Measurements from ENCODE around the gene COL7A1.

The COL7A1 gene

DNA sequence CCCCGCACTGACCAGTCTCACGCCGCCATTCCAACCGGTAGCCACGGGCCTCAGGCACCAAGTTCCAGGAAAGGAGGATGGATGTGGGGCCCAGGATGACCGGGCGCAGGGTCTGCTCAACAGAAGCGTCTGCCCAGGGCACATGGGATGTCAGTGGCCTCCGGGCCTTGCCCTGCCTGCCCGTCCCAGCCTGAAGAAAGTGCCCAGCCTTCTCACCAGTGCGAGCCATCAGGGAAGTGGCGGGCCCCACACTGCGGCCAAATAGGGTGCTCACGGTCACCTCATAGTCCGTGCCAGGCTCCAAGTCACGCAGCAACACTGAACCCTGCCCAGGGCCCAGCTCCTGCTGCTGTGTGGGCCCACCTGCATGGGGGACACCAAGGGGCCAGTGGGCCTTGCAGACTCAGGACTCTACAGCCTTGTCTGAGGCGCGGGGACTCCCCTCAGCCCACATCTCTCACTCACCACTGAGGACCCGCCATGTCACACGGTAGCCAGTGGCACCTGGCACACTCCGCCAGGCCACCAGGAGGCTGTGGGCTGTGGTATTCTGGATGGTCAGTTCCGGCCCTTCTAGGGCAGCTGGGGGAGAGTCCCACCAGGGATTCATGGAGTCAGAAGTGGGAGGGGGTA, 3.1 kb downstream of the COL7A1 start:
- DNase-seq: no peak

GRCh38 chr3:48591436-48591835, 3.7 kb downstream of the COL7A1 start:
- DNase-seq: no peak

GRCh38 chr3:48588230-48588629, 6.9 kb downstream of the COL7A1 start:
- no peak for DNase-seq

- DNase-seq: no peak
These were observed 7.4 kb downstream of the COL7A1 start for GRCh38 chr3:48587686-48588085.

DNA sequence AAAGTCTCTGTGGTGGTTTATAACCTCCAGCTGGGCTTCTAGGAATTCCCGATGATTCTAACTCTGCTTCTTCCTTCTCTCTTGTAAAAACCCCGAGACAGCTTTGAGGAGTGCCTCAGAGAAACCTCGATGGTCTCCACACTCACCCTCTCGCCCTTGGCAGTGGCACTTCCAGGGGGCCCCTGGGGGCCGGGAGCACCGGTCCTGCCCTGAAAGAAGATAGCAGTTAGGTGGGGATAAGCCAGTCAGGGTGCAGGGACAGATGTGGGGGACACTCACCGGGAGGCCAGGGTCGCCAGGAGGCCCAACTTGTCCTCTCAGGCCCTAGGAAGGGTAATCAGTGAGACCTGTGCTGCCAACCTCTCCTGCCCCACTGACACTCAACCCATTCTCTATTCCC, 9.7 kb downstream of the COL7A1 start:
- DNase-seq: no peak

- DNase-seq: no peak
These were observed 10.3 kb downstream of the COL7A1 start for GRCh38 chr3:48584836-48585235.

DNA sequence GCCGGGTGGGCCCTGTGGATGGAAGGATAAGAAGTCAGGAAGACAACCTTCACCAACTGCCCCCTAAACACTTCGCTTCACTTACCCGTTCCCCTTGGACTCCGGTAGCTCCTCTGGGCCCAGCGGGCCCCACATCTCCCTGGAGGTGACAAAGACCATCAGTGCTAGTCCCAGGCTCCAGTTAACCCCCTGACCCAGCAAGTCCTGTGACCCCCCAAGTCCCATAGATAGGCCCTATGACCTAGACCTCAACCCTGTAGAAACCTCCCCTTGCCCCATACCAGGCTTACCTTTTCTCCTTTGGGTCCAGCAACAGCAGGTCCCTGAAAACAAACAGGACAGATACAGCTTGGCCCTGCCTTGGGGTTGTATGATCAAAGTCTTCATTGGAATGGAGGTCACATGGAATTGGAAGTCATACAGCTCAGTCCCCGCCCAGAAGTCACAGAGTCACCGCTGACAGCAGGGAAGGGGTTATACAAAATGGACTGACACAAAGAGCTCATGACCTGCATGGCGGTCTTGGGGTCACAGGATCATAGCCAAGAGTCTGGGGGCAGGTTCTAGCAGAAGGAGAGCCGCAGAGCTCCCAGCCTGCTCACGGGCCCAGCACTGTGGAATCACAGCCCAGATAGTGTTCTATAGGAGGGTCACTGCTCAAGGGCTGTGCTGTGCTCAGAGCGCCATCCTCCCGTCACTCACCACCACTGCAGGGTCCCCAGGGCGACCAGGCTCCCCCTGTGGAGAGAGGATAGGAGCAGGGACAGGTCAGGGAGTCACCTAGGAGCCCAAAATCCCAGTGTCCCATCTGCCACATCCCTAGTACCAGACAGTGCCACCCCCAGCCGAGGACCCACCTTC, 13.3 kb downstream of the COL7A1 start:
- DNase-seq: no peak

GRCh38 chr3:48576647-48577046, 18.5 kb downstream of the COL7A1 start:
- DNase-seq: no peak

- DNase-seq: no peak
These were observed 19.8 kb downstream of the COL7A1 start for GRCh38 chr3:48575366-48575765.

DNA sequence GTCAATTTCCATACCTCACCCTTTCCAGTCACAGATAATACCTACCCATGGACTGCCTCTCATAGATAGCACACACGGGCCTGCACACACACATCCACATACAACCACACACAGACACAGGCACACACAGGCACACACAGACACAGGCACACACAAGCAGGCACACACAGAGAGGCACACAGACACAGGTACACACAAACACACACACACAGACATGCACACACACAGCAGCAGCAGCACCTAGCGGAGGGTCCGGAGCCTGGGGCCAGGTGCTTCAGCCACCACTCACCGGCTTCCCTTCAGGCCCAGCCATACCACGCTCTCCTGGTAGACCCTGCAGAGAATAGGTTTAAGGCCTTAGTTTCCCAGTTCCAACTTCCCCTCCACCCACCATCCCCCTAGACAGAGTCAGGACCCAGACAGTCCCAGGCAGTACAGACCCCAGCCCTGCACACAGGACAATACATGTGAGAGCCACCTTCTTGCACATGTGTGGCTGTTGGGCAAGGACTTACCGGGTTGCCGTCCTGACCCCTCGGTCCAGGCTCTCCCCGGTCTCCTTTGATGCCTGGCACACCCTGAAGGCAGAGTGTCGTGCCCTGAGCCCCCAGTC, 21.1 kb downstream of the COL7A1 start:
- no peak for DNase-seq

- DNase-seq: no peak
These were observed 22.6 kb downstream of the COL7A1 start for GRCh38 chr3:48572517-48572916.

DNA sequence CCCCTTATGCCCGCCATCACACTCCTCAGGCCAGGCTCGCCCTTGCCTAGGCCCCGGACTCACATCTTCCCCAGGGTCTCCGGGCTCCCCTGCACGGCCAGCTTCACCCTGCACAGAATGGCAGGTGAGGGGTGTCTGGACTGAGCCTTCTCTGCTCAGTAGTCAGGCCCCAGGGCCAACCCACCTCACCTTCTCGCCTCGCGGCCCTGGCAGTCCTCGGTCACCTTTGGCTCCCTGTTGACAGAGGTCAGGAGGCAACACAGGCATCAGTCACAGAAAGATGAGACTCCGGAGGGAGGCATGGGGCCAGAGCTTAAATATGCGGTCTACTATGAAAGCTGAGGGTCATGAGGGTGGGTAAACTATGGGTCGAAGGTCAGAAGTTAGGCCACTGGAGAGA, 23.2 kb downstream of the COL7A1 start:
- DNase-seq: no peak

DNA sequence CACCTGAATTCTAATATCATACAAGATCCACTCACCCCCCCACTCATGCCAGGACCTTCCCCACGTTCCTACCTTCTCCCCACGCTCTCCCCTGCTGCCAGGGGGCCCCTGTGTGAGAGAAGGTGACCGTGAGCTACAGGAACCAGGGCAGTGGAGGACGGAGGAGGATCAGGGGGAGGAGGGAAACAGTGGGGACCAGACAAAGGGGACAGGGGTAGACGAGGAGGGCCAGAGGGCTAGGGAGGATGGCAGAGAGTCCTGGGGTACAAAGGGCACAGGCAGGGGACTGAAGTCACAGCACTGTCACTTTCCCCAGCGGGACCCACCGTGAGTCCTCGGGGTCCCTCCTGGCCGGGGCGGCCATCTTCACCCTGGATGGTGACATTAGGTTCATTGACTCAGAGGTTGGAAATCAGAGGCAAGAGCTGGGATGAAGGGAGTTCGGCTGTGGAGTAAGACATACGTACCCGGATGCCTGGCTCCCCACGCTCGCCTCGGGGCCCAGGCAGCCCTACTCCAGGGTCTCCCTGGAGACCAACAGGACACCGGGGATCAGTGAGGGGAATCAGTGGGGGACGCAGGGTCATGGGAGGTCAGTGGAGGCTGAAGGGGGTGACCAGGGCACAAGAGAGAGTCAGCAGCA, 25.2 kb downstream of the COL7A1 start:
- no peak for DNase-seq

GRCh38 chr3:48569400-48569799, 25.7 kb downstream of the COL7A1 start:
- DNase-seq: no peak

DNA sequence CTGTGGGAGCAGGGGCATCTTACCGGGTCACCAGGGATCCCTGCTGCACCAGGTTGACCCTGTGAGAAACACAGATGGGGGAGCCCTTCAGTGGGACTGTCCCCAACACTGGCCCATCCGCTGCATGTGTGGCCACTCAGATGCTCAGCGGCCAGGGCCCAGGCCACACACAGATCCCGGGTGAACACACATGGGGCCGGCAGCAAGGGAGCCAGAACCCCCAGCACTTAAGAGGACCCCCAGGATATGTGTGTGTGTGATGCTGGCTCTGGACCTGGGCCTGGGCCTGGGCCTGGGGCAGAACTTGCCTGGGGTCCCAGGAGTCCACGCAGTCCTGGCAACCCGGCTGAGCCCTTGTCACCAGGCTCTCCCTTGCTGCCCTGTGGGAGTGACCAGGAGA, 26.7 kb downstream of the COL7A1 start:
- no peak for DNase-seq

DNA sequence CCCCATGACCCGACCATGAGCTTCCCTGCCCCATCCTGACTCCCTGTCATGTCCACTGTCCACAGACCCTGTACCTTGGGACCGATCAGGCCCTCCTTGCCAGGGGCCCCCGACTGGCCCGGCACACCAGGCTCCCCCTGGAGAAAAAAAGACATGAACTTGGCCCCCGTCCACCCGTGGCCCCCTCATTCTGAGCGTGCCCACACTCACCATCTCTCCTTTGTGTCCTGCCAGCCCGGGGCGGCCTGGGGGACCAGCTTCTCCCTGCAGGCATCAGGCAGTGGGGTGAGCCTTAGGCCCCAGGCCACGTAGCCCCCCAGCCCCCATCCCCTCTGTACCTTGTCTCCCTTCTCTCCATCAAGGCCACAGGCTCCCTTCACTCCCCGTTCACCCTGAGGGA, 27.6 kb downstream of the COL7A1 start:
- DNase-seq: no peak

- no peak for DNase-seq
These were observed 28.0 kb downstream of the COL7A1 start for GRCh38 chr3:48567090-48567489.

DNA sequence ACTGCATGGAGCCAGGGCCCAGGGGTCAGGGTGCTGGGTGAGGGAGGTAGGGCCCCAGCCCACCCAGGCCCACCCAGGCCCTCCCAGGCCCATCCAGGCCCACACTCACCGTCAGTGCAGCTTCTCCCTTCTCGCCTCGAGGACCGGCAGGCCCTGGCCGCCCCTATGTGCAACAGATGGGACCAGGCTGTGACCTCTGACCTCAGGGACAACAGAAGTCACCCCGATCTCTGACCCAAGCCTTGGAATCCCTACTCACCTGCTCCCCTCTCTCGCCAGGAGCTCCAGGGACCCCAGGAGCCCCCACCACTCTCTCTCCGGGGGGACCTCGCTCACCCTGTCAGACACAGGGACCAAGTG, 28.7 kb downstream of the COL7A1 start:
- DNase-seq: no peak

DNA sequence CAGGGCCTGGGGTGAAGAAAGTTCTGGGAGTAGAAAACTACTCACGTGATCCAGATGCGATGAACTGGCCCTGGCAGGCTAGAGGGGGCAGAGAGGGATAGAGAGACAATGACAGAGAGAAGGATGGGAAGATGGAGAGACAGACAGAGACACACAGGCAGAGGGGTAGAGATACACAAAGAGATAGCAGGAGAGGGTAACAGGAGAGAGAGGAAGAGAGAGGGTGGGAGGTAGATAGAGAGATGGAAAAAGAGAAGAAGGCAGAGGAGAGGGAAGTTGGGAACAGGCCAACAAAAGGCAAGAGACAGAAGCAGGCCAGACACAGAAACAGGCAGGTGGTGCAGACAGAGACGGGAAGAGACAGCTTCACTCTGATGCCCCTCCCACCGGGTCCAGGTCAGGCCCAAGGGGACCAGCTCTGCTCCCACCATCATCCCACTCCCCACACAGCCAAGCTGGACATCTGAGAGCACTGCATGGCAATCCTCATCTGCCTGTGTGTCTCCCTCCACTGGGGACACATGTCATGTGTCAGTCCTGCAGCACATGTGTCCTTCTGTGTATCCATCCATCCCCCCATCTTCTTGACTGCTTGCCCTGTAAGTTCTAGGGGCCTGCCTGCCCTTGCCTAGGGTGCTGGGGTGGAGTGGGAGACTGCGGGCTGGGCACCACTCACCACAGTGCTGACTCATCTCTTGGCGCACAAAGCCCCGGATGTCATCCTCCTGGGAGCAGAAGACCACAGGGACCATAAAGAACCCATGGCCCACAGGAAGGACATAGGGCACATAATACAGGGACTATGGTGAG, 29.3 kb downstream of the COL7A1 start:
- DNase-seq: no peak

DNA sequence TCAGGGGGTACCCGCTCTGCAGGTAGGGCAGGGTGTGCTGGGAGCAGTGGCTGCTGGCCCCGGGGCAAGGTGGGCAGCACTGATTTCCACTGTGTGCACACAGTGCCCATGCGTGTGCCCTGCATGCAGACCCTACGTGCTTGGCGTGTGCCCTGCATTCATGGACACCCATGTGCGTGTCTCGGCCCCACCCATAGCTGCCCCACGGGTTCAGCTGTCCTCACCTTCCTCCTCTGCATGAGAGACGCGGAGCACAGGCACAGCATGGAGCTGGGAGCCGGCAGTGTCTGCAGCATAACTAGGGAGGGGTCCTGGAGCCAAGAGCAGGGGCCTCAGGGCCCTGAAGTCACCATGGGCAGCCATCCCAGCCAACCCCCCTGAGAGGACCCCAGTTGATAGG, 29.9 kb downstream of the COL7A1 start:
- no peak for DNase-seq

DNA sequence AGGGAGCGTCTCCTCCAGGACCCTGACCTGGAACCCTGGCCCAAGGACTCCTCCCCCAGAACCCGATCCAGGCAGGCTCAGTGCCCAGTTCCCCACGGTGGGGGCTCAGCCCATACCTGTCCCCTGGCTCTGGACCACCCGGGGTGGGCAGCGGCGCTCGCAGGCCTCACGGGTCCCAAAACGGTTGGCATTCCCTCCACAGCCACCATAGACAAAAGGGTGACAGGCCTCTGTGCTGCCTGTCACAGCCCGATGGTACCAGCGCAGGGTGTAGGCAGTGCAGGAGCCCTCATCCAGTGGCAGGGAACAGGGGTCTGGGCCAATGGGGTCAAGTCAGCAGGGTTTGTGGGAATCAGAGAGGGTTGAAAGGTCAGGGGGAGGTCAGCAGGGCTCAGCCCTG, 30.5 kb downstream of the COL7A1 start:
- DNase-seq: no peak

- DNase-seq: no peak
These were observed 31.1 kb downstream of the COL7A1 start for GRCh38 chr3:48564022-48564421.

GRCh38 chr3:48563382-48563918, 31.7 kb downstream of the COL7A1 start, which contains the start of gene UCN2:
Gene UCN2 (minus strand): TSS chr3:48563781. CDS start chr3:48563124, 657 bp downstream.
- no peak for DNase-seq

All from T-helper 9 cell (primary cell).